Activated effector memory CD4-positive, alpha-beta T cell treated with Interleukin-2 at 50 U/mL for 16 hours (primary cell): ENCODE measurements around the gene TBL1X.
"Not testable (repeated sequence)": the region's sequence is repeated elsewhere in the genome, so short reads cannot be mapped to it uniquely, and the experiment has no call there.

Experiments
- DNase-seq: peaks from one replicate; pipeline ENCODE4 v3.0.0-alpha.2; 2020

The TBL1X gene

GRCh38 chrX:9724711-9725110, 259.9 kb downstream of the TBL1X start:
- no peak for DNase-seq

GRCh38 chrX:9728261-9728660, 263.4 kb downstream of the TBL1X start:
- DNase-seq = no peak

- no peak for DNase-seq
These were observed 264.5 kb downstream of the TBL1X start for GRCh38 chrX:9729171-9729885.

GRCh38 chrX:9730078-9730477, 265.2 kb downstream of the TBL1X start:
- DNase-seq = no peak

- no peak for DNase-seq
These were observed 265.9 kb downstream of the TBL1X start for GRCh38 chrX:9730752-9731151.

GRCh38 chrX:9737363-9737762, 272.5 kb downstream of the TBL1X start:
- DNase-seq = no peak

- DNase-seq = no peak
These were observed 273.3 kb downstream of the TBL1X start for GRCh38 chrX:9738151-9738550.

- DNase-seq = no peak
These were observed 274.3 kb downstream of the TBL1X start for GRCh38 chrX:9739130-9739529.

- DNase-seq = no peak
These were observed 280.7 kb downstream of the TBL1X start for GRCh38 chrX:9745417-9746115.

GRCh38 chrX:9746148-9746888, 281.5 kb downstream of the TBL1X start:
- no peak for DNase-seq

- DNase-seq = no peak
These were observed 282.8 kb downstream of the TBL1X start for GRCh38 chrX:9747644-9748043.

- DNase-seq = no peak
These were observed 284.4 kb downstream of the TBL1X start for GRCh38 chrX:9749146-9749692.

- DNase-seq = no peak
These were observed 292.5 kb downstream of the TBL1X start for GRCh38 chrX:9757366-9757765.

- DNase-seq = no peak
These were observed 293.3 kb downstream of the TBL1X start for GRCh38 chrX:9758021-9758638.

- no peak for DNase-seq
These were observed 294.5 kb downstream of the TBL1X start for GRCh38 chrX:9759337-9759736.

- no peak for DNase-seq
These were observed 300.3 kb downstream of the TBL1X start for GRCh38 chrX:9765072-9765736.

GRCh38 chrX:9765737-9766097, 300.9 kb downstream of the TBL1X start, which contains the start of gene GPR143:
Gene GPR143, minus strand, starts transcription at chrX:9765847. Its CDS starts 30 bp downstream, at chrX:9765817.
- no peak for DNase-seq

- no peak for DNase-seq
These were observed 302.5 kb downstream of the TBL1X start for GRCh38 chrX:9767375-9767774.

- not testable (repeated sequence) for DNase-seq
These were observed 303.5 kb downstream of the TBL1X start for GRCh38 chrX:9768321-9768839.

GRCh38 chrX:9770319-9770718, 305.5 kb downstream of the TBL1X start:
- no peak for DNase-seq

- no peak for DNase-seq
These were observed 308.1 kb downstream of the TBL1X start for GRCh38 chrX:9772943-9773342.

- no peak for DNase-seq
These were observed 311.1 kb downstream of the TBL1X start for GRCh38 chrX:9775930-9776329.
